LNCAP (cell line): Measurements from ENCODE around the gene ISOC2.

ENCODE experiments used
- TF ChIP-seq, protein P1 (sequence below): fragments of 450-650 bp; IDR thresholded peaks from 2 replicates; pipeline ENCODE4 v1.5.1; 2017; ENCODE audit warnings: mild to moderate bottlenecking

The ISOC2 gene

DNA sequence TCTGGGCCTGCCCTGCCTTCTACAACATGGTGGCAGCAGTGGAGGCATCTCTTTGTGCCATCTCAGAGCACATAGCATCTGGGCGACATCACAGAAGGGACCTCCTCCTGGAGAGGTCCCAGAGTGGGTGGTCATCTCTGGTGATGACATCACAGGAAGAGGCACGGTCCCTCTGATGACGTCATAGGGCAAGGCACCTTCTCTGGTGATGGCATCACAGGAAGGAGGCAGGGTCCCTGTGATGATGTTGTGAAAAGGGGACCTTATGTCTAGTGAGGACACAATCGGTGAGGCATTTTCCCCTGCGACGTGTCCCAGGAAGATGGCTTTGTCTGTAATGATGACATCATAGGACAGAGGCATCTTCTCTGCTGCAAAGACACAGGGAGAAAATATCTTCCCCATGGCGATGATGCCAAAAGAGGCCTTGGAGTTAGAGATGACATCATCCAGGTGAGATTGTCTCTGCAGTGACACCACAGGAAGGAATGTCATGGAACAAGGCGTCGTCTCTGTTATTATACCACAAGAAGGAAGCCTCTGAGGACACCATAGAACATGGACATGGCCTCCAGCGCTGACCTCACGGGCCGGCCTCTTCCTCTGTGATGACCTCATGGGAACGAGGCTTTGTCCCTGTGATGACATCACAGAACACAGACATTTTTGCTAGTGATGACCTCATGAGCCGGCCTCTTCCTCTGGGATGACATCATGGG is 29.0 kb downstream of the ISOC2 start:
- TF ChIP-seq, protein P1, sequence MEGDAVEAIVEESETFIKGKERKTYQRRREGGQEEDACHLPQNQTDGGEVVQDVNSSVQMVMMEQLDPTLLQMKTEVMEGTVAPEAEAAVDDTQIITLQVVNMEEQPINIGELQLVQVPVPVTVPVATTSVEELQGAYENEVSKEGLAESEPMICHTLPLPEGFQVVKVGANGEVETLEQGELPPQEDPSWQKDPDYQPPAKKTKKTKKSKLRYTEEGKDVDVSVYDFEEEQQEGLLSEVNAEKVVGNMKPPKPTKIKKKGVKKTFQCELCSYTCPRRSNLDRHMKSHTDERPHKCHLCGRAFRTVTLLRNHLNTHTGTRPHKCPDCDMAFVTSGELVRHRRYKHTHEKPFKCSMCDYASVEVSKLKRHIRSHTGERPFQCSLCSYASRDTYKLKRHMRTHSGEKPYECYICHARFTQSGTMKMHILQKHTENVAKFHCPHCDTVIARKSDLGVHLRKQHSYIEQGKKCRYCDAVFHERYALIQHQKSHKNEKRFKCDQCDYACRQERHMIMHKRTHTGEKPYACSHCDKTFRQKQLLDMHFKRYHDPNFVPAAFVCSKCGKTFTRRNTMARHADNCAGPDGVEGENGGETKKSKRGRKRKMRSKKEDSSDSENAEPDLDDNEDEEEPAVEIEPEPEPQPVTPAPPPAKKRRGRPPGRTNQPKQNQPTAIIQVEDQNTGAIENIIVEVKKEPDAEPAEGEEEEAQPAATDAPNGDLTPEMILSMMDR: no peak

DNA sequence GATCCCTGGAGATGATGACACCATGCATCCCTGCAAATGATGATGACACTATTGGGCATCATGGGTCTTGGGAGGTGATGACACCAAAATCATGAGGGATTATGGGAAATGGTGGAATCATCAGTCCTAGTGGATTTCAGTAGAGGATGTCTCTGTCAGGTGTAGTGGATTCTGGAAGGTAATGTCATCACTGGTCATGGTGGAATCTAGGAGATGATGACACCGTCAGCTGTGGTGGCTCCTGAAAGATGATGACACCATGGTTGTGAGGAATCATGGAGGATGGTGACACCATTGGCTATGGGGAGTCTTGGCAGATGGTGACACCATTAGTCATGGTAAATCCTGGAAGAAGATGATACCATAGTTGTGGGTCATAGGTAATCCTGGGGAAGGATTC is 30.3 kb downstream of the ISOC2 start:
- TF ChIP-seq, protein P1: no peak

DNA sequence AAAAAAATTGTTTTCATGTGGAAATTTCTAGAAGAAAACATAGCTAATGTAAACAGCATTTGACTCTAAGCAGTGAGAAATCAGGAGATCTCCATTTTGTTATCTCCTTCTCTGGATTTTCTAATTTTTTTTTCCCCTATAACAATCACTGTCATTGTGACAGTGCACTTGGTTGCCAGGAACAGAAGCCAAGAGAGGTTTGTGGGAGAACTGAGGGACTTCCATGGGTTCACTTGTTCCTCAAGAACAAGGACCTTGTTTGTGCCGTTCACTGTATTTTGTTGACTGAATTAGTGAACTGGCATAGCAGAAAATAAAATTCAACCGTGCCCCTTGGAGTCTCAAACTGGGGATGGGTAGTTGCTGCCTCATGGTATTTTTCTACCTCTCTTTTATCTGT is 35.4 kb downstream of the ISOC2 start:
- TF ChIP-seq, protein P1: no peak

DNA sequence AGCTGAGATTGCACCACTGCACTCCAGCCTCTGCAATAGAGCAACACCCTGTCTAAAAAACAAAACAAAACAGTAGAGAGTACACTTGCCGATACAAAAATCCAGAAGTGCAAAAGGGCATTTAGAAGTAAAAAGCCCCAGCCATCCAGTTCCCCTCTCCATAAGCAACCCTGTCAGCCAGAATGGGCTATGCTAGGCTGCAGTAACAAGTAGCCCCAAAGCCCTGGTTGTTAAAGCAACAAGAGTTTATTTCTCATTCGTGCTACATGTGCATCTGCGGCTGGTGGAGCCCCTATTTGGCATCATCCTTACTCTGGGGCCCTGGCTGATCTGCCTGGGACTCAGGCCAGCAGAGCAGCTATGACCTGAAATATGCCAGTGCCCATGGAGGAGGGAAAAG is 36.9 kb downstream of the ISOC2 start:
- TF ChIP-seq, protein P1: no peak

DNA sequence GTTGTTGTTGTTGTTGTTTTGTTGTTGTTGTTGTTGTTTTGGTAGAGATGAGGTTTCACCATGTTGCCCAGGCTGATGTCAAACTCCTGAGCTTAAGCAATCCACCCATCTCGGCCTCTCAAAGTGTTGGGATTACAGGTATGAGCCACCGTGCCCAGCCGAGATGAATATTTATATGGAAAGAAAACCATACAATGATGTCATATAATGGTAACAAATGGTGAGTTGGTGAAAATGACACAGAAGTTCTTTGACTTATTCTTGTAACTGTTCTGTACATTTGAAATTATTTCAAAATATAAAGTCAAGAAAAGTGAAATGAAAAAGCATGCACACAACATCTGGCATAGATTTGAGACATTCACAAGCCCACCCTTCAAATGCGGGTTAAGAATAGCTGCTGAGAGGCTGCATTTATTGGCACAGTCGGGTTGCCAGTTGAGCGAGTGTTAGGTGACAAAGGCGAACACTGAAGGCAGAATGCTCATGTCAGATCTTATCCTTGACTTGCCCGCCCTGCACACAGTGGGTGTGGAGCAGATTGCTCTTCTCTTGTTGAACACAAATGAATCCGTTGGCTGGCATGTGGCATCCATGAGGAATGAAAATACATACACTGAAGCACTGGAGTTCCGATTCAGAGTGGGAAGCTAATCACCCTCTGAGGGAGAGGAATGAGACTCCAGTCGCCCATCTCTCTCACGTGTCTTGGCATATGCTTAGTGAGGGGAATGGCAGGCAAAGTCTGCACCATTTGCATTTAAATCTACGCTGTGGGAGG is 38.0 kb downstream of the ISOC2 start:
- TF ChIP-seq, protein P1: no peak

DNA sequence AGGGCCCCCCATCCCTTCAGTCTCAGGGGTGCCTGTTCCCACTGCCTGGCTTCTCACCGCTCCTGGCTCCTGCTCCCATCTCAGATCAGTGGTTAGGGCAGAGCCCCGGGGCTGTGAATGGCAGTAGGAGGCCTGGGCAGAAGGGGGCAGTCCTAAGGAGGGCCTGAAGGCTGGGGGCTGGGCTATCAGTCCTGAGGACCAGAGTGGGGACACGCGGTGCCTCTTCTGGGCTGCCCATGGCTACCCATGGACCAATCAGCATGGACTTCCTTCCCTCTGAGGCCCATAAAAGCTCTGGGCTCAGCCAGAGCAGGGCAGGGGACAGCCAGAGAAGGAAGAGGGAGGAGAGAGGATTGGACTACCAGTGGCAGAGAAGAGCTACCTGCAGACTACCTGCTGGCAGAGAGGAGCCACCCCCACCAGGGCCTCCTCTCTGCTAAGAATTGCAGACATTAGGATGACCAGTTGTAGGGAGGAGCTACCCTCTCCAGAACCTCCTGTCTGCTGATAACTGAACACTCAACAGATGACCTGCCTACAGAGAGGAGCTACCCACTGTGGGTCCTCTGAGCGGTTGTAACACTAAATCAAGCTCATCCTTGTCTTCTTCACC is 41.7 kb downstream of the ISOC2 start:
- TF ChIP-seq, protein P1: no peak

DNA sequence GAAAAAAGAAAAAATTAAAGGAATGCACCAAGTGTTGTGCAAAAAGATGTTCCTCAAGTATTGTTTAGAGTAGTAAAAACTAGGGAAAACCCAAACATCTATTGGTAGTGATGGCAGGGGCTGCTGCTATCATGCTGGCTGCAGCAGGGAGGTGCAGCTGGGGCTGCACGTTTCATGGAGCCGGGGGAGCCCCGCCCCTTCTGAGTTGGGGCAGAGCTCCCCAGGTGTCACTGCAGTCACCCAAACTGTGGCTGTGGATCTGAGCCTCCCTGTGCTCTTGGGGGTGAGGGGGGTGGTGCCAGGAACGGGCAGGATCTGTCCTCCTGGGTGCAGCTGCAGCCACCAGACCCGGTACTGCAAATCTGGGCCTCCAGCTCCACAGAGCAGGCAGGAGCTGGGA is 42.3 kb downstream of the ISOC2 start:
- TF ChIP-seq, protein P1: no peak
